Body of pancreas (tissue), 4 donors: Measurements from ENCODE around the gene SAMD9L. TPM values are rescaled to one million over a fixed set of nuclear protein-coding genes. Genes with fewer than 3 reads are reported as not detected.
A peak's percentile ranks its signal among the peaks of the same experiment; 100 is the strongest.

ENCODE experiments used
- ATAC-seq: fragments of 150-250 bp; one replicate; pipeline ENCODE4 v1.9.1; 2016
- DNase-seq, 4 donors: peaks; one replicate each; pipeline ENCODE4 v3.0.0-alpha.2; 2019
- H3K27ac ChIP-seq, 4 donors: fragments of 200-600 bp; sonication (generic); 1 replicate in 3 of 4; 2 replicates in 1 of 4; pipeline versions ENCODE4 v1.5.1 to v1.6.1; 2016 to 2019; ENCODE audit warnings: mild to moderate bottlenecking in 1 of 4, mixed read lengths in 1 of 4, moderate library complexity in 1 of 4
- H3K27me3 ChIP-seq, 2 donors: fragments of 200-600 bp; sonication (generic); one replicate each; pipeline ENCODE4 v1.6.0; 2016; ENCODE audit warnings: mild to moderate bottlenecking in 1 of 2
- H3K36me3 ChIP-seq, 2 donors: fragments of 200-600 bp; sonication (generic); replicated peaks in 1 of 2; 2 replicates each; pipeline ENCODE4 v1.5.1; 2016; ENCODE audit warnings: low read depth in 2 of 2; ENCODE audit not compliant: insufficient read depth in 1 of 2
- H3K4me1 ChIP-seq: fragments of 200-600 bp; sonication (generic); one replicate; pipeline ENCODE4 v1.6.0; 2016
- H3K4me3 ChIP-seq, 2 donors: fragments of 200-600 bp; sonication (generic); 1 replicate in 1 of 2; 2 replicates in 1 of 2; pipeline ENCODE4 v1.5.1; 2016 to 2019
- H3K9me3 ChIP-seq, 3 donors: fragments of 200-600 bp; sonication (generic); 1 replicate in 2 of 3; 2 replicates in 1 of 3; pipeline ENCODE4 v1.5.1; 2016
- POLR2A ChIP-seq, 3 donors: fragments of 450-650 bp; IDR thresholded peaks; one replicate each; pipeline ENCODE4 v1.6.1; 2016; ENCODE audit warnings: antibody characterized with exemption in 3 of 3, mild to moderate bottlenecking in 2 of 3
- WGBS, 2 donors: methylation state at CpG; one replicate each; pipeline ENCODE4 v1.1.5; 2017; 5-methylcytosine and 5-hydroxymethylcytosine counted together
- intact Hi-C: fragments of 100-400 bp; cut with DNase I; formaldehyde crosslinking; loops from one replicate; pipeline ENCODE4 v1.15.1; 2023
- total RNA-seq, 2 donors: library from RNA; depleted of rRNA; stranded (reverse); fragments of >200 nt; gene quantifications; one replicate each; pipeline ENCODE4 v1.1.0, GENCODE V29; 2016
- TF ChIP-seq, protein P1 (sequence below), 7 experiments: fragments of 450-650 bp in 4 of 7; fragments of 200-600 bp in 3 of 7; sonication (generic) in 3 of 7; IDR thresholded peaks; one replicate each; pipeline ENCODE4 v1.5.1; 2016 to 2019; ENCODE audit warnings: antibody characterized with exemption in 7 of 7

SAMD9L gene
- total RNA-seq, 2 donors from 2014 or later, result 5.4 to 6.6 TPM

DNA sequence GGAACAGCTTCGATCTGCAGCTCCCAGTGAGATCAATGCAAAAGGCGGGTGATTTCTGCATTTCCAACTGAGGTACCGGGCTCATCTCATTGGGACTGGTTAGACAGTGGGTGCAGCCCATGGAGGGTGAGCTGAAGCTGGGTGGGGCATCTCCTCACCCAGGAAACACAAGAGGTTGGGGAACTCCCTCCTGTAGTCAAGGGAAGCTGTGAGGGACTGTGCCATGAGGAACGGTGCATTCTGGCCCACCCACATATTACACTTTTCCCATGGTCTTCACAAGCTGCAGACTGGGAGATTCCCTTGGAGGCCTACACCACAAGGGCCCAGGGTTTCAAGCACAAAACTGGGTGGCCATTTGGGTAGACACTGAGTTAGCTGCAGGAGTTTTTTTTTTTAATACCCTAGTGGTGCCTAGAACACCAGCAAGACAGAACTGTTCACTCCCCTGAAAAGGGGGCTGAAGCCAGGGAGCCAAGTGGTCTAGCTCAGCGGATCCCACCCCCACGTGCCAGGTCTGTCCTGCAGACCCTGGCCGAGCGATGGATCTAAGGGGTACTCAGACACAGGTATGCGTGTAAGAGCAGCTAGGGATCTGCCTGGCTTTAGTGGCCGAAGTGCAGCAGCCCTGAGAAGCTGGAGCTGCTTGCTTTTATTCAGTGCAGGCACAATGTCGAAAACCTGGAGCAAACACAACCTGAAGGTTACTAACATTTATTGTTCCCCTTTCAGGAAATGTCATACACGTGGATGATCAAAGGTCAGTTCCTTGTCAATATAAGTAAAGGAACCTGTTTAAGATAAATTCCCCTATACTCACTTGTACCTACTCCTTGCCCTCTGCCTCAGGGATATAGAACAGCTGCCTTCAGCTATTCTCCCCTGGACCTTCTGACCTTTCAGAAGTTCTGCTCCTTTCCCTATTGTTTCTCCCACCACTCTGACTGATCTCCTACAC lies 27.3 kb downstream of the SAMD9L start:
- intact Hi-C loops, result no loop called here

DNA sequence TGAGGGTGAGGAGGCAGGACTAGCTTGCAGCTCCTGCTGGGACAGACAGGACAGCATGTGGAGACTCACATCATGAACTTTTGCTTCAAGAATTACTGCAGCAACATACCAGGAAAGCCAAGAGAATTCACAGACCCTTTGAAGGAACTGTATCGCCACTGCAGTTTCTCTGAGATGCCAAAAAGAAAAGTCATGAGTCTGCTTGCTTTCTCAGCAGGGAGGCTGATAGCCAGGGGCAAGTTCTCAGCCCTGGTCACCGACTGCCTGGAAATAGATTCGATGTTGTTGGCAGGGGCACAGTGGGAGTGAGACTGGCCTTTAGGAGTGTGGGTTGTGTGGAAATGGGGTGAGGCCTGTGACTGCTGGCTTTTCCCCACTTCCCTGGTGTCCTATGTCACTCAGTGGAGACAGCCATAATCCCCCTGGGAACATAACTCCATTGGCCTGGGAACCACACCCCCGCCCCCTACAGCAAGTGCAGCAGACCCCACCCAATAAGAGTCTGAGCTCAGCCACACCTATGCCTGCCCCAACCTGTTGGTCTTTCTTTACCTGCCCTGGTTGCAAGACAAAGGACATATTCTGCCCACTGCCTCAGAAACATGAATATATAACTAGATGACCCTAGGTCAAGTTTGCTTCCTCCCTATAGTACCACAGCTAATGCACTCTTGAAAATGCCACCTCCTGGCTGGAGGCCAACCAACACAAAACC lies 28.8 kb downstream of the SAMD9L start:
- intact Hi-C loops, result no loop called here
- 82 to 85% methylated on average over 4 of the region's 4 CpGs for WGBS, 2 donors
- no peak for ATAC-seq
- Histone ChIP-seq H3K4me3 (no peak overlapping the region), H3K27ac (no peak overlapping the region), H3K36me3 (no peaks in the 10 kb centered on the region), H3K9me3 (no peaks in the 10 kb centered on the region), H3K4me1 (peaks cover 15% of the 10 kb centered on the region), H3K27me3 (no peaks in the 10 kb centered on the region)
- no peak for DNase-seq
- TF ChIP-seq POLR2A (IDR thresholded peaks at IDR 0.05), result no peak
- TF ChIP-seq, protein P1, sequence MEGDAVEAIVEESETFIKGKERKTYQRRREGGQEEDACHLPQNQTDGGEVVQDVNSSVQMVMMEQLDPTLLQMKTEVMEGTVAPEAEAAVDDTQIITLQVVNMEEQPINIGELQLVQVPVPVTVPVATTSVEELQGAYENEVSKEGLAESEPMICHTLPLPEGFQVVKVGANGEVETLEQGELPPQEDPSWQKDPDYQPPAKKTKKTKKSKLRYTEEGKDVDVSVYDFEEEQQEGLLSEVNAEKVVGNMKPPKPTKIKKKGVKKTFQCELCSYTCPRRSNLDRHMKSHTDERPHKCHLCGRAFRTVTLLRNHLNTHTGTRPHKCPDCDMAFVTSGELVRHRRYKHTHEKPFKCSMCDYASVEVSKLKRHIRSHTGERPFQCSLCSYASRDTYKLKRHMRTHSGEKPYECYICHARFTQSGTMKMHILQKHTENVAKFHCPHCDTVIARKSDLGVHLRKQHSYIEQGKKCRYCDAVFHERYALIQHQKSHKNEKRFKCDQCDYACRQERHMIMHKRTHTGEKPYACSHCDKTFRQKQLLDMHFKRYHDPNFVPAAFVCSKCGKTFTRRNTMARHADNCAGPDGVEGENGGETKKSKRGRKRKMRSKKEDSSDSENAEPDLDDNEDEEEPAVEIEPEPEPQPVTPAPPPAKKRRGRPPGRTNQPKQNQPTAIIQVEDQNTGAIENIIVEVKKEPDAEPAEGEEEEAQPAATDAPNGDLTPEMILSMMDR (IDR thresholded peaks at IDR 0.05), result no peak

More for the DNA sequence above, 27.3 kb downstream of the SAMD9L start:
- no peak overlapping the region for H3K4me3 ChIP-seq
- 79% methylated on average over 11 to 12 of the region's 12 CpGs for WGBS, 2 donors
- DNase-seq, result no peak
- TF ChIP-seq, protein P1 (IDR thresholded peaks at IDR 0.05), result no peak
- TF ChIP-seq POLR2A (IDR thresholded peaks at IDR 0.05), result no peak
- no peak for ATAC-seq
- H3K9me3 ChIP-seq, result no peaks in the 10 kb centered on the region
- no peaks in the 10 kb centered on the region for H3K36me3 ChIP-seq
- peaks cover 15% of the 10 kb centered on the region for H3K4me1 ChIP-seq
- H3K27me3 ChIP-seq, result no peaks in the 10 kb centered on the region
- no peak overlapping the region for H3K27ac ChIP-seq

DNA sequence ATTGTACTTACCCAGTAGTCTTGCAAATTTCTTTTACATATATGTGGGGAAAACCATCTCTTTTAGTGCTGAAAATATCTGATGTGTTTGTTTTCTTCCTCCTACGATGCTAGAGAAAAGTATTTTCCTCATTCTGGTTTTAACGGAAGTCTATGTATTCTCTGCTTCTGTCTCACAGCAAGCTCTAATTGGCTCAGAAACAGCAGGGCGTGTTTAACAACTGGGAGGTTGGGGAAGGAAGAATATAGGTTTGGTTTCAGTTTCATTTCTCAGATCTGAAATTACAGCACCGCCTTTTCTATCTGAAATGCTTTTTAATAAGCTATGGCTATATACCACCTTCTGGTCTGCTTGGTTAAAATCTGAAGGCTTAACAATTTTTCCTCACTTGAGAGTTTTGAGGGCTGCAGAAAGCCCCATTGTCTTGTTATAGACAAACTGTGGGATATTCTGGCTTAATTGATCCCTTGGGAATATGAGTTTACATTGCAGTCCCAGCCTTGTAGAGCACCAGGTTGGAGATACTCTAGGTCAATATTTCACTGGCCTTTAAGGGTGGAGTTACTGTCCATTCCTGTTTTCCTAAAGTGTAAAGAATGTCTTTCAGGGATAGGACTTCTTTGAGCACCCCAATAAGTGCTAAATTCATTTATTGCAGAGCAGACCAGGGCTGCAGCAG lies 30.2 kb downstream of the SAMD9L start, which contains the start of gene SAMD9:
Gene SAMD9, minus strand, starts transcription at position 128 of the 679 bp plus-strand sequence. CDS start 11,882 bp downstream, outside the sequence.
- Histone ChIP-seq H3K9me3 (no peaks in the 10 kb centered on the region), H3K36me3 (no peaks in the 10 kb centered on the region), H3K27me3 (no peaks in the 10 kb centered on the region), H3K4me1 (peaks cover 15% of the 10 kb centered on the region), H3K4me3 (peak within 1 kb of the TSS in 1 of 2 donors; percentile 27), H3K27ac (peak within 1 kb of the TSS; percentile 13 to 70 (median 45))
- peak in 2 of 3 donors; percentile 25 to 34 for TF ChIP-seq POLR2A (IDR thresholded peaks at IDR 0.05)
- TF ChIP-seq, protein P1 (IDR thresholded peaks at IDR 0.05), result no peak
- intact Hi-C loops, result no loop called here
- WGBS, 2 donors, result 0 to 2% methylated on average over 4 of the region's 4 CpGs
- peak; percentile 42 to 81 (median 60) for DNase-seq
- peak; percentile 95 for ATAC-seq

- intact Hi-C loops, result no loop called here
- Histone ChIP-seq H3K27ac (peak overlapping the region in 2 of 4 donors; percentile 48 to 70), H3K9me3 (no peaks in the 10 kb centered on the region), H3K27me3 (no peaks in the 10 kb centered on the region), H3K4me3 (no peak overlapping the region), H3K4me1 (peaks cover 15% of the 10 kb centered on the region), H3K36me3 (no peaks in the 10 kb centered on the region)
- DNase-seq (no peak), ATAC-seq (no peak)
- 50 to 59% methylated on average over 1 of the region's 1 CpG for WGBS, 2 donors
- TF ChIP-seq, protein P1 (IDR thresholded peaks at IDR 0.05), result no peak
- no peak for TF ChIP-seq POLR2A (IDR thresholded peaks at IDR 0.05)
Observed at GRCh38 chr7:93117327-93117726, 30.9 kb downstream of the SAMD9L start.
